RWPE1 (cell line): ENCODE data around the gene TRIP13.
A peak's percentile ranks its signal among the peaks of the same experiment; 100 is the strongest.

Source experiments
- CTCF ChIA-PET: fragments of 350-600 bp; sonication (Branson Sonifier 250); formaldehyde crosslinking; extraction: SDS; loops from one replicate; lab custom pipeline; 2021; lab: Yijun Ruan, JAX
- POLR2A ChIA-PET: fragments of 400-600 bp; formaldehyde crosslinking; extraction: SDS; loops from one replicate; lab custom pipeline; 2020; ENCODE audit warnings: antibody characterized with exemption; ENCODE audit not compliant: low non-redundant PET; lab: Yijun Ruan, JAX
- DNase-seq: peaks from one replicate; pipeline ENCODE4 v3.0.0; 2012; ENCODE audit warnings: low spot score
- H3K27ac ChIP-seq: fragments of 450-650 bp; 2 replicates; pipeline ENCODE4 v1.5.1; 2017
- CTCF ChIP-seq: fragments of 450-650 bp; conservative IDR thresholded peaks from 2 replicates; pipeline ENCODE4 v1.5.1; 2017; ENCODE audit warnings: low read depth, mild to moderate bottlenecking

TRIP13 gene

GRCh38 chr5:854217-854616 lies 38.5 kb upstream of the TRIP13 start:
- DNase-seq = no peak
- no peak overlapping the region for H3K27ac ChIP-seq
- POLR2A ChIA-PET = no interaction called here
- no peak for TF ChIP-seq CTCF
- CTCF ChIA-PET = no interaction called here

- ChIA-PET POLR2A (no interaction called here), CTCF (no interaction called here)
- no peak overlapping the region for H3K27ac ChIP-seq
- no peak for DNase-seq
- TF ChIP-seq CTCF = no peak
Measured at GRCh38 chr5:854966-855743, 37.5 kb upstream of the TRIP13 start.

- no peak overlapping the region for H3K27ac ChIP-seq
- no peak for TF ChIP-seq CTCF
- ChIA-PET CTCF (no interaction called here), POLR2A (no interaction called here)
- no peak for DNase-seq
Measured at GRCh38 chr5:855771-856530, 36.7 kb upstream of the TRIP13 start.

GRCh38 chr5:856531-857425 lies 35.9 kb upstream of the TRIP13 start:
- DNase-seq = no peak
- H3K27ac ChIP-seq = no peak overlapping the region
- no peak for TF ChIP-seq CTCF
- ChIA-PET POLR2A (no interaction called here), CTCF (no interaction called here)

GRCh38 chr5:858726-859125 lies 34.0 kb upstream of the TRIP13 start:
- peak overlapping the region; percentile 66 for H3K27ac ChIP-seq
- ChIA-PET POLR2A (no interaction called here), CTCF (no interaction called here)
- TF ChIP-seq CTCF = no peak
- DNase-seq = no peak

GRCh38 chr5:859391-859790 lies 33.3 kb upstream of the TRIP13 start:
- CTCF ChIA-PET = no interaction called here
- DNase-seq = no peak
- H3K27ac ChIP-seq = peak overlapping the region; percentile 66
- no peak for TF ChIP-seq CTCF
- POLR2A ChIA-PET = no interaction called here
